Dermis blood vessel endothelial cell (primary cell): ENCODE data around the gene PPARA. TPM values are rescaled to one million over a fixed set of nuclear protein-coding genes. Genes with fewer than 3 reads are reported as not detected.
"Not testable (repeated sequence)": the region's sequence is repeated elsewhere in the genome, so short reads cannot be mapped to it uniquely, and the experiment has no call there.

Experiments used
- DNase-seq: peaks from one replicate; pipeline ENCODE4 v3.0.0; 2010
- total RNA-seq: library from RNA; depleted of rRNA; stranded (reverse); fragments of >200 nt; gene quantifications from 2 replicates; pipeline ENCODE4 v1.2.3, GENCODE V29; 2014

PPARA gene
- total RNA-seq, 1 donor from 2014 or later = 20.6 TPM

GRCh38 chr22:46127556-46127955, 22.8 kb upstream of the PPARA start:
- no peak for DNase-seq

- no peak for DNase-seq
Measured at GRCh38 chr22:46128606-46129005, 21.7 kb upstream of the PPARA start.

- DNase-seq = no peak
Measured at GRCh38 chr22:46129390-46130041, 20.8 kb upstream of the PPARA start.

GRCh38 chr22:46131151-46131587, 19.2 kb upstream of the PPARA start:
- no peak for DNase-seq

- not testable (repeated sequence) for DNase-seq
Measured at GRCh38 chr22:46132193-46132829, 18.0 kb upstream of the PPARA start.

GRCh38 chr22:46132830-46133587, 17.3 kb upstream of the PPARA start:
- DNase-seq = no peak

GRCh38 chr22:46133588-46133855, 16.8 kb upstream of the PPARA start:
- DNase-seq = no peak

- DNase-seq = no peak
Measured at GRCh38 chr22:46134111-46134705, 16.1 kb upstream of the PPARA start.

GRCh38 chr22:46135611-46136485, 14.5 kb upstream of the PPARA start:
- DNase-seq = no peak

GRCh38 chr22:46136486-46137217, 13.7 kb upstream of the PPARA start:
- DNase-seq = no peak

- no peak for DNase-seq
Measured at GRCh38 chr22:46137218-46137766, 13.0 kb upstream of the PPARA start.

- no peak for DNase-seq
Measured at GRCh38 chr22:46138058-46138797, 12.1 kb upstream of the PPARA start.

- not testable (repeated sequence) for DNase-seq
Measured at GRCh38 chr22:46139417-46139816, 10.9 kb upstream of the PPARA start.

GRCh38 chr22:46139895-46140350, 10.4 kb upstream of the PPARA start:
- DNase-seq = no peak

GRCh38 chr22:46140989-46141928, 9.1 kb upstream of the PPARA start:
- no peak for DNase-seq

- no peak for DNase-seq
Measured at GRCh38 chr22:46142548-46143490, 7.5 kb upstream of the PPARA start.

- DNase-seq = no peak
Measured at GRCh38 chr22:46143491-46144147, 6.7 kb upstream of the PPARA start.

GRCh38 chr22:46145361-46145851, 4.9 kb upstream of the PPARA start:
- DNase-seq = no peak
